ENCODE measurements around the gene TFB2M.

DNA sequence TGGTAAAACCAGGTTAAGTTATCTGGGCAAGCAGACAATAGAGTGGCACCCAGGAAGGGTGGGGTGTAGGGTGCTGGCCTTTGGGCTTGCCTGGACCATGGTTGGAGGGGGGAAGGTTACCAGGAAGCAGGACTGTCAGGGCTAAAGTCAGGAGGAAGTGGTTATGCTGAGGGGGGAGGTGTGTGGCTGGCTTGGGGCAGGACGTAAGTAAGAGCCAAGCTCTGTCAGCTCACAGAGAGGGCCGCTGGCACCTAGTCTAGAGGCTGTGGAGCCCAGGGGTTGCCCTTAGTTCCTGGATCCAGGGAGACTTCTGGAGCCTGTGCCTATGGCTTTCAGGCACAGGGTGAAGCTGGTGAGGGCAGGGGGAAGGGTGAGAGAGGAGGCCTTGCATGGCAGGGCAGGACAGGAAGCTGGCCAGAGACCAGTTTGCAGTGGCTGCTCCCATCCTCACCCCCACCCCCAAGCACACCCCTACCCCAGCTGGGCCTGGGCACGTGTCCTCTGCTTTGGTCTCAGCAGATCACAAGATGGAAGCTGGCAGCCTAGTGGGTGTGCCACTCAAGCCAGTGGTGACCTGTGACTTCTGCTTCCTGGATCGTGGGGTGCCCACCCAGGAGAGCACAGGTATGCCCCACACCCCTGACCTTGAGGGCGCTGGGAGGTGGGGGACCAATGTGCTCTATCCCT is 38.5 kb downstream of the TFB2M start:
- no peak for TF ChIP-seq CTCF (IDR thresholded peaks at IDR 0.05; ENCODE audit: insufficient read depth, low read depth, low read length)
- no peak for TF ChIP-seq EZH2 (IDR thresholded peaks at IDR 0.05; ENCODE audit: insufficient read depth, low read length)
